ENCODE results near the gene SMAD3. TPM values are rescaled to one million over a fixed set of nuclear protein-coding genes. Genes with fewer than 3 reads are reported as not detected.

Gene SMAD3
- total and polyA plus RNA-seq, 10 of the 15 experiments (the other 5 are each of a cell fraction or from before 2014, with no cell fraction given): 5.6 to 43.2 (median 16.0) TPM

DNA sequence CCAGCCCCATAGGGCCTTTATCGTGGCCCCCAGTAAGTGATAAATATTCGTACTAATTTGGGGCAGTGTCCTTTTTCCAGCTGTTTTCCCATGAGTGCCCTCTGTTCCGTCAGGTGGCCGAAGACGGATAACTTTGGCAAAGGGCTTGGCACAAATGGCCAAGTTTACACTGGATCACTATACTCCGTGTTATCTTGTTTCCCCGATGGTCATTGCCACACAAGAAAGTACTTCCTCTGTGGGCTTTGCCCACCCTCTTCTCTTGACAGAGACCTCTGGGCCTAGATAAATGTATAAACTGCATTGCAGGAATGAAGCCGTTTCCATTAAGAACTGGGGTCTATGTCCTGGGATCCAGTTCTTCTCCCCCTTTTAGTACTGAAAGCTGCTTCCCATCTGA, 39.1 kb downstream of the SMAD3 start:
- DNase-seq (ENCODE audit: low read depth, low spot score) (no peak), ATAC-seq (no peak), FAIRE-seq (no peak)
- POLR2A ChIA-PET: interaction anchor here (0.6 to 5.6 kb wide), 4 partner anchors 21 to 750 kb away, joined by 3 to 79 read pairs (median 4); no protein-coding TSS in a partner anchor
- 95% methylated on average over 8 of the region's 8 CpGs for WGBS (ENCODE audit: insufficient coverage, insufficient replicate concordance, low lambda C conversion rate, missing lambda C conversion rate)
- H3K4me3 ChIP-seq: no peak overlapping the region
- no peak overlapping the region for H3K4me2 ChIP-seq (ENCODE audit: control insufficient read depth, insufficient read depth)
- CTCF ChIA-PET: interaction anchor here (1.1 to 2.1 kb wide), 3 partner anchors 25 to 158 kb away, joined by 3 to 9 read pairs (median 3); no protein-coding TSS in a partner anchor
- TF ChIP-seq RAD51 (IDR thresholded peaks at IDR 0.05) (no peak), RAD21 (IDR thresholded peaks at IDR 0.05; ENCODE audit: insufficient read depth, low read depth, low read length) (no peak)
- TF ChIP-seq, protein P1, sequence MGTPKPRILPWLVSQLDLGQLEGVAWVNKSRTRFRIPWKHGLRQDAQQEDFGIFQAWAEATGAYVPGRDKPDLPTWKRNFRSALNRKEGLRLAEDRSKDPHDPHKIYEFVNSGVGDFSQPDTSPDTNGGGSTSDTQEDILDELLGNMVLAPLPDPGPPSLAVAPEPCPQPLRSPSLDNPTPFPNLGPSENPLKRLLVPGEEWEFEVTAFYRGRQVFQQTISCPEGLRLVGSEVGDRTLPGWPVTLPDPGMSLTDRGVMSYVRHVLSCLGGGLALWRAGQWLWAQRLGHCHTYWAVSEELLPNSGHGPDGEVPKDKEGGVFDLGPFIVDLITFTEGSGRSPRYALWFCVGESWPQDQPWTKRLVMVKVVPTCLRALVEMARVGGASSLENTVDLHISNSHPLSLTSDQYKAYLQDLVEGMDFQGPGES (IDR thresholded peaks at IDR 0.05): no peak
- RAD21 ChIA-PET (ENCODE audit: unreplicated experiment): interaction anchor here (0.7 to 1.5 kb wide), 4 partner anchors 16 to 159 kb away, joined by 3 to 5 read pairs (median 4); no protein-coding TSS in a partner anchor
- peaks cover 80% of the 10 kb centered on the region for H3K4me1 ChIP-seq (ENCODE audit: control insufficient read depth, insufficient read depth, low read length)
- no peak overlapping the region for H3K27ac ChIP-seq (ENCODE audit: control insufficient read depth, insufficient read depth)
- H2AFZ ChIP-seq (ENCODE audit: control insufficient read depth, low read depth, low read length): no peak overlapping the region
- in situ Hi-C loops (cut with MboI): no loop called here
- no peaks in the 10 kb centered on the region for H3K27me3 ChIP-seq (replicated peaks in 1 of 2; ENCODE audit: control insufficient read depth in 2 of 2, insufficient read depth in 2 of 2, low read length in 1 of 2)
- intact Hi-C loops (cut with micrococcal nuclease; ENCODE audit: unreplicated experiment): loop anchor here (5.0 kb wide), 1 partner anchor 138 kb away; no protein-coding TSS in a partner anchor
- BruUV-seq (replicated peaks): no TSS peak
- H3K9me3 ChIP-seq (replicated peaks; ENCODE audit: control insufficient read depth, insufficient read depth, low read length): no peaks in the 10 kb centered on the region
- no peaks in the 10 kb centered on the region; the same call in 1 of the 2 replicates for H4K20me1 ChIP-seq (ENCODE audit: control insufficient read depth, insufficient read depth)
- no peak overlapping the region for H3K9ac ChIP-seq (ENCODE audit: control insufficient read depth, insufficient read depth, low read length)
- SMC1A ChIA-PET (ENCODE audit: uncharacterized antibody, unreplicated experiment): interaction anchor here (1.3 to 5.5 kb wide), 3 partner anchors 13 to 22 kb away, joined by 3 to 247 read pairs (median 7); no protein-coding TSS in a partner anchor
- H3K36me3 ChIP-seq (ENCODE audit: control insufficient read depth in 2 of 2, insufficient read depth in 2 of 2, low read length in 1 of 2): peaks cover 9 to 10% of the 10 kb centered on the region in 2 experiments; a peak in 3 of 4 replicates
- peaks cover 75% of the 10 kb centered on the region for H3K79me2 ChIP-seq (ENCODE audit: control insufficient read depth, insufficient read depth, low read length)
